Measurements from ENCODE around the gene XIRP1.
A peak's percentile ranks its signal among the peaks of the same experiment; 100 is the strongest.

Gene XIRP1

DNA sequence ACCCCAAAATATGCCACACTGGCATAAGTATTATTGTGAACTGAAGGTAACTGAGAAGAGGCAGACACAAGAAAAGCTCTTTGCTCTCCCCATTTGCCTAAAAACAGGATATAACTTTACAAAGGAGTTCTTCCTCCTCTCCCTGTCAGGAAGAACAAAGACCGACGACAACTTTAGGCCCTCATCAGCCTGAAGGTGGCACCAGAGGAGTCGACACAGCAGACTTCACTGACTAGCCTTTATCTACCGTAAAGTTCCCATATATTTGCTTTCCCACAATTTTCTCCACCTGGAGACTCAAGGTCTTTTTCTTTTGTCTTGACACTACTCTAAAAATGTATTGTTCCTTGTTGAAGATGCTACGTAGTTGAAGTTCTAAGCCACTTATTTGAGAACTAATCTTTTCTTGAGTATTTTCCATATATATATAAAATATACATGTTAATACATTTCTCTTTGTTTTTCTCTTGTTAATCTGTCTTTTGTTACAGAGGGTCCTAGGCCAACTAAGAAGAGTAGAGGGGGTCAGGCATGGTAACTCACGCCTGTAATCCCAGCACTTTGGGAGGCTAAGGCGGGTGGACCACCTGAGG lies 16.2 kb upstream of the XIRP1 start:
- peak; percentile 72 for TF ChIP-seq CTCF (conservative IDR thresholded peaks at IDR 0.05; ENCODE audit: low read depth, low read length)
- no peak overlapping the region for H3K4me3 ChIP-seq (ENCODE audit: low read length)
- DNase-seq (ENCODE audit: low read depth), result no peak

- no peak overlapping the region for H3K4me3 ChIP-seq (ENCODE audit: low read length)
- no peak for TF ChIP-seq CTCF (conservative IDR thresholded peaks at IDR 0.05; ENCODE audit: low read depth, low read length)
- DNase-seq (ENCODE audit: low read depth), result no peak
Observed at GRCh38 chr3:39207361-39208186, 15.2 kb upstream of the XIRP1 start.

DNA sequence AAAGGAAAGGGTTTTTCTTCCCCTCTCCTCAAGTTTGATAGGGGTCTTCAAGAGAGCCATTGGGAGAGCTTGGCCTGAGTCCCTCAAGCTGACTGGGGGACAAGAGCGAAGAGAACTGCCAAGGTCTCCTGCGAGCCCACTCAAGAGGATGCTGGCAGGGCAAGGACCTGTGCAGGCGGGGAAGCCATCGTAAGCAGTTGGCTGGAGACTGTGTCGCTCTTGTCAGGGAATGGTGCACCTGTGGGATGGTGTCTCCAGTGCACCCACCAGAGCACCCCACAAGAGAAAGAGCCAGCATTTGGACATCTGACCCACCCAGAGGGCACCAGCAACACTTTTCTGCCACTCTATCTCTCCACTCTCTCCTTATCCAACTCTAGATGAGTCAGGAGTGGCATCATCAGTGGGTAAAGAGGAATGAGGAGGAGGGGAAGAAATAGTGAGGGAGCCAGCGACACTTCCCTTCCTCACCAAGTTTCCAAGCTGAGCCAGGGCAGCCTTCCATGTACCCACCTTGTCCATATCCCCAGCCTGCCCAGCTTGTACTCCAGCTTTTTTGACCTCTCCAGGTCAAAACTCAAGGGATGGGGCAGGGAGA lies 13.6 kb upstream of the XIRP1 start:
- DNase-seq (ENCODE audit: low read depth), result no peak
- no peak overlapping the region for H3K4me3 ChIP-seq (ENCODE audit: low read length)
- TF ChIP-seq CTCF (conservative IDR thresholded peaks at IDR 0.05; ENCODE audit: low read depth, low read length), result no peak

DNA sequence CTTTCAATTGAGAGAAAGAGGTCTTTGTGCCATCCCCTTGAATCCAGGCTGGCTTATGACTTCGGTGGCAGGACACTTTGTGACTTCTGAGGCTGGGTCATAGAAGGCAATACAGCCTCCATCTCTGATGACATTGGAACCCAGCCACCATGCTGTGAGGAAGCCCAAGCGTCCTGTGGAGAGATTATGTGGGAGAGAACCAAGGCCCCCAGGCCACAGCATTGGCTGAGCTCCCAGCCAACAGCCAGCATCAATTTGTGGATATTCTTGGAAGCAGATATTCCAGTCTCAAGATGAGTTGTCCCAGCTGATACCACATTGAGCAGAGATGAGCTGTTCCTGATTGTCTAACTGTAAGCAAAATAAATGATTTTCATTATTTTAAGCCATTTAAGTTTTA lies 12.7 kb upstream of the XIRP1 start:
- no peak for TF ChIP-seq CTCF (conservative IDR thresholded peaks at IDR 0.05; ENCODE audit: low read depth, low read length)

DNA sequence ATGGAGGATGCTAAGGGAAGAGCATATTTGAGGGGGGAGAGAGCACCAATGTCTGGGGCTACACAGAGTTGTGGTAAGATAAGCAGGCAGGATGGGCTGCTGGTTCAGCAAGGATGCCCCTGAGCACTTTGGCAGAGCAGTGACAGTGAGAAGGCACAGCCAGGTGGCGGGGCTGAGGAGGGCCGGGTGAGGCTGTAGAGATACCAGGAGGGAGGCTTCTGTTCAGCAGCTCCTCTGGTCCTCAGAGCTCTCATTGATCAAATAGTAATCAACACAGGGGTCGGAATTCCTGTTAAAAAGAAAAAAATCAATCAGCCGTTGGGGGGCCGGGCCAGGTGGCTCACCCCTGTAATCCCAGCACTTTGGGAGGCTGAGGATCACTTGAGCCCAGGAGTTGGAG lies 11.5 kb upstream of the XIRP1 start:
- DNase-seq (ENCODE audit: low read depth), result no peak
- H3K4me3 ChIP-seq (ENCODE audit: low read length), result no peak overlapping the region
- TF ChIP-seq CTCF (conservative IDR thresholded peaks at IDR 0.05; ENCODE audit: low read depth, low read length), result no peak

More for the DNA sequence above, 12.7 kb upstream of the XIRP1 start:
- no peak for DNase-seq (ENCODE audit: low read depth)
- H3K4me3 ChIP-seq (ENCODE audit: low read length), result no peak overlapping the region

- DNase-seq (ENCODE audit: low read depth), result no peak
- H3K4me3 ChIP-seq (ENCODE audit: low read length), result no peak overlapping the region
- no peak for TF ChIP-seq CTCF (conservative IDR thresholded peaks at IDR 0.05; ENCODE audit: low read depth, low read length)
Observed at GRCh38 chr3:39203402-39203801, 11.0 kb upstream of the XIRP1 start.

Data from retinal pigment epithelial cell (primary cell).